Skin epidermis (tissue), 12 donors: ENCODE results near the gene CORIN.
"Not testable (repeated sequence)": the region's sequence is repeated elsewhere in the genome, so short reads cannot be mapped to it uniquely, and the experiment has no call there.

Experiments
- H3K27ac ChIP-seq, 21 experiments: fragments of 200-600 bp; sonication (generic) in 11 of 21; one replicate each; pipeline ENCODE4 v1.5.0; 2020; ENCODE audit warnings: mild to moderate bottlenecking in 3 of 21, inconsistent platforms in 2 of 21, moderate library complexity in 2 of 21
- H3K4me3 ChIP-seq, 7 experiments: fragments of 200-600 bp; sonication (generic) in 2 of 7; one replicate each; pipeline ENCODE4 v1.5.0; 2020; ENCODE audit warnings: inconsistent platforms in 2 of 7, mild to moderate bottlenecking in 2 of 7, moderate library complexity in 1 of 7

The CORIN gene

DNA sequence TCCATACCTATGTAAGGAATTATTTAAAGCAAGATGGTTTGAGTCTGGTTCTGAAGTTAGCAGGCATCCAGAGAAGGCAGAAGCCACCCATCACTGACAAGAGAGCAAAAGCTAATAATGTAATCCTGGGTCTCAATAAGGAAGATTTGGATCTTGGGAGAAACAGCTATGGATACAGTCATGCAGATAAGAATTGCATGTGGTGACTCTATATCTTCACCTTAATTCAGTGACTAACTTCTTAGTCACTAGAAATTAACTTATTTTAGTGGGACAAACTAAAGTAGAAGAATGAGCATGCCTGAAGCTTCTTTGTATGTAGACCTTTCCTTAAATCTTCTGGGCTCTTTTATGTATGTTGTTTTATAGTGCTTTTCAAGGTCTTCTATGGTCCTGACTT, 286.2 kb downstream of the CORIN start:
- H3K4me3 ChIP-seq: no peak overlapping the region
- no peak overlapping the region for H3K27ac ChIP-seq

DNA sequence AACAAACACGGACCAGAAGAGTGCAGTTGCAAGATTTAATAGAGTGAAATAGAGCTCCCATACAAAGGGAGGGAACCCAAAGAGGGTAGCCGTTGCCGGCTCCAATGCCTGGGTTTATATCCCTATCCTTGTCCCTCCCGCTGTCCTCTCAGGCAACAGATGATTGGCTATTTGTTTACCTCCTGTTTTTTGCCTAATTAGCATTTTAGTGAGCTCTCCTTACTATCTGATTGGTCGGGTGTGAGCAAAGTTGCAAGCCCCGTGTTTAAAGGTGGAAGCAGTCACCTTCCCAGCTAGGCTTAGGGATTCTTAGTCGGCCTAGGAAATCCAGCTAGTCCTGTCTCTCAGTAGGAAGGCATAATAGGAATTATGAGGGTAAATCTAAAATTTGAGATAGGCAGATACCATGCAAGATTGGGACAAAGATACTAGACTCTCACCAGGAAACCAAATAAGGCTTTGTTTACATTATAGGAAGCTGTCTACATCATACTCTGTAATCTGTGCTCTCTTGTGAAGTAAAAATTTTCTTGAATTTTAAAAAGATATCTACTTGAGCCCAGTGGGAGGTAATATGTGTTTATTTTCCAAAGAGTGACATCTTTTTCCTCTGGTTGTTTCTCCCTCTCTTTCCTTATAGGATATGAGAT, 286.8 kb downstream of the CORIN start:
- no peak overlapping the region for H3K27ac ChIP-seq
- H3K4me3 ChIP-seq: no peak overlapping the region

- not testable (repeated sequence) for H3K27ac ChIP-seq, H3K4me3 ChIP-seq
Measured at GRCh38 chr4:47550357-47550756, 287.5 kb downstream of the CORIN start.
